Activated naive CD8-positive, alpha-beta T cell treated with anti-CD3 and anti-CD28 coated beads, Interleukin-2, amount 50 U/mL, for 24 hours (primary cell): Measurements from ENCODE around the gene DPF3.
A peak's percentile ranks its signal among the peaks of the same experiment; 100 is the strongest.

Experiments used
- ATAC-seq: fragments of 150-1000 bp; cut with Tn5 transposase; one replicate; pipeline ENCODE4 v1.10.0; 2021
- DNase-seq: peaks from one replicate; pipeline ENCODE4 v3.0.0; 2021
- H3K27ac Mint-ChIP-seq: one replicate; pipeline ENCODE4 v1.8.0; 2021; ENCODE audit warnings: mild to moderate bottlenecking, mixed read lengths
- H3K27me3 Mint-ChIP-seq: one replicate; pipeline ENCODE4 v1.8.0; 2021; ENCODE audit warnings: mixed read lengths
- H3K36me3 Mint-ChIP-seq: one replicate; pipeline ENCODE4 v1.8.0; 2021; ENCODE audit warnings: low read depth, mixed read lengths
- H3K4me1 Mint-ChIP-seq: one replicate; pipeline ENCODE4 v1.8.0; 2021; ENCODE audit warnings: mixed read lengths
- H3K4me3 Mint-ChIP-seq: one replicate; pipeline ENCODE4 v1.8.0; 2021; ENCODE audit warnings: mild to moderate bottlenecking, moderate library complexity, mixed read lengths
- H3K9me3 Mint-ChIP-seq: one replicate; pipeline ENCODE4 v1.8.0; 2021; ENCODE audit warnings: mixed read lengths

Gene DPF3

GRCh38 chr14:72917094-72917802, 23.3 kb upstream of the DPF3 start:
- H3K9me3 Mint-ChIP-seq, result no peaks in the 10 kb centered on the region
- H3K4me1 Mint-ChIP-seq, result no peaks in the 10 kb centered on the region
- ATAC-seq (no peak), DNase-seq (no peak)
- H3K27me3 Mint-ChIP-seq, result peaks cover 34% of the 10 kb centered on the region
- no peaks in the 10 kb centered on the region for H3K36me3 Mint-ChIP-seq
- H3K4me3 Mint-ChIP-seq, result no peak overlapping the region
- no peak overlapping the region for H3K27ac Mint-ChIP-seq

- H3K4me1 Mint-ChIP-seq, result no peaks in the 10 kb centered on the region
- DNase-seq (no peak), ATAC-seq (no peak)
- peaks cover 36% of the 10 kb centered on the region for H3K27me3 Mint-ChIP-seq
- no peak overlapping the region for H3K27ac Mint-ChIP-seq
- H3K4me3 Mint-ChIP-seq, result no peak overlapping the region
- no peaks in the 10 kb centered on the region for H3K9me3 Mint-ChIP-seq
- H3K36me3 Mint-ChIP-seq, result no peaks in the 10 kb centered on the region
These were observed 22.3 kb upstream of the DPF3 start for GRCh38 chr14:72916174-72916573.

DNA sequence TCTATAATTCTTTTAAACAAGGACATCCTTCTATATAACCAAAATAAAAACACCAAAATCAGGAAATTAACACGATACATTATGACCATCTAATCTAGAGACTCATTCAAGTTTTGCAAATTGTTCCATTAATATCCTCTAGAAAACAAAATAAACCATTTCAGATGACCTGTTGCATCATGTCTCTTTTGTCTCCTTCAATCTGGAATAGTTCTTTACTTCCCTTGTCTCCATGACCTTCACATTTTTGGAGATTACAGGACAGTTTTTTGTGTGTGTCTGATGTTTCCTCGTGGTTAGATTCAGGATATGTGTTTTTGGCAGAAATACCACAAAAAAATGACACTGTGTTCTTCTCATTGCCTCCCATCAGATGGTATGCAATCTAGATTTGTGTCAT, 19.9 kb upstream of the DPF3 start:
- no peak overlapping the region for H3K27ac Mint-ChIP-seq
- H3K4me1 Mint-ChIP-seq, result peaks cover 3% of the 10 kb centered on the region
- H3K4me3 Mint-ChIP-seq, result no peak overlapping the region
- no peak for ATAC-seq
- DNase-seq, result no peak
- H3K27me3 Mint-ChIP-seq, result peaks cover 21% of the 10 kb centered on the region
- H3K36me3 Mint-ChIP-seq, result no peaks in the 10 kb centered on the region
- H3K9me3 Mint-ChIP-seq, result no peaks in the 10 kb centered on the region

DNA sequence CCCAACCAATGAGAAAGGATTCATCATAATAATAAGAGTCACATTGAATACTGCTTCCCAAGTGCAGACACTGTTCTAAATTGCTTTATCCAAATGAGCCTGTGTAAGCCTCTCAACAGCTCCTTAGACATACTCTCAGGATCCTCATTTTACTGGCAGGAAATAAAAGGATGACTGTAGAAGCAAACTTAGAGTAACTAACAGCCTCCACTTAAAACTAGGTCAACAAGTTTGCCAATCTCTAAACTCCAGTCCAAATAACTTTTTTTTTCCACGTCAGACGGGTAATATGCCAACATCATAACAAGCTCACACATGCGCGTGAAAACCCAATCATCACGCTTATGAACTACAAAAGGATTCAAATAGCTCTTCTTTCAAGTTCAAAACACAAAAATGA, 15.3 kb upstream of the DPF3 start:
- Mint-ChIP-seq H3K27ac (no peak overlapping the region), H3K9me3 (no peaks in the 10 kb centered on the region), H3K4me3 (no peak overlapping the region), H3K36me3 (no peaks in the 10 kb centered on the region), H3K4me1 (peaks cover 8% of the 10 kb centered on the region), H3K27me3 (peaks cover 17% of the 10 kb centered on the region)
- ATAC-seq, result no peak
- no peak for DNase-seq

GRCh38 chr14:72907886-72908285, 14.0 kb upstream of the DPF3 start:
- no peaks in the 10 kb centered on the region for H3K36me3 Mint-ChIP-seq
- H3K27me3 Mint-ChIP-seq, result peaks cover 9% of the 10 kb centered on the region
- ATAC-seq (peak; percentile 80), DNase-seq (no peak)
- no peak overlapping the region for H3K4me3 Mint-ChIP-seq
- H3K27ac Mint-ChIP-seq, result no peak overlapping the region
- peaks cover 8% of the 10 kb centered on the region for H3K4me1 Mint-ChIP-seq
- no peaks in the 10 kb centered on the region for H3K9me3 Mint-ChIP-seq

GRCh38 chr14:72906879-72907278, 13.0 kb upstream of the DPF3 start:
- Mint-ChIP-seq H3K36me3 (no peaks in the 10 kb centered on the region), H3K27me3 (peaks cover 9% of the 10 kb centered on the region), H3K4me3 (no peak overlapping the region), H3K27ac (no peak overlapping the region), H3K4me1 (peaks cover 8% of the 10 kb centered on the region), H3K9me3 (no peaks in the 10 kb centered on the region)
- ATAC-seq (no peak), DNase-seq (no peak)

GRCh38 chr14:72906316-72906715, 12.4 kb upstream of the DPF3 start:
- peaks cover 8% of the 10 kb centered on the region for H3K4me1 Mint-ChIP-seq
- peaks cover 8% of the 10 kb centered on the region for H3K27me3 Mint-ChIP-seq
- DNase-seq (no peak), ATAC-seq (no peak)
- H3K27ac Mint-ChIP-seq, result no peak overlapping the region
- no peaks in the 10 kb centered on the region for H3K9me3 Mint-ChIP-seq
- H3K4me3 Mint-ChIP-seq, result no peak overlapping the region
- no peaks in the 10 kb centered on the region for H3K36me3 Mint-ChIP-seq

DNA sequence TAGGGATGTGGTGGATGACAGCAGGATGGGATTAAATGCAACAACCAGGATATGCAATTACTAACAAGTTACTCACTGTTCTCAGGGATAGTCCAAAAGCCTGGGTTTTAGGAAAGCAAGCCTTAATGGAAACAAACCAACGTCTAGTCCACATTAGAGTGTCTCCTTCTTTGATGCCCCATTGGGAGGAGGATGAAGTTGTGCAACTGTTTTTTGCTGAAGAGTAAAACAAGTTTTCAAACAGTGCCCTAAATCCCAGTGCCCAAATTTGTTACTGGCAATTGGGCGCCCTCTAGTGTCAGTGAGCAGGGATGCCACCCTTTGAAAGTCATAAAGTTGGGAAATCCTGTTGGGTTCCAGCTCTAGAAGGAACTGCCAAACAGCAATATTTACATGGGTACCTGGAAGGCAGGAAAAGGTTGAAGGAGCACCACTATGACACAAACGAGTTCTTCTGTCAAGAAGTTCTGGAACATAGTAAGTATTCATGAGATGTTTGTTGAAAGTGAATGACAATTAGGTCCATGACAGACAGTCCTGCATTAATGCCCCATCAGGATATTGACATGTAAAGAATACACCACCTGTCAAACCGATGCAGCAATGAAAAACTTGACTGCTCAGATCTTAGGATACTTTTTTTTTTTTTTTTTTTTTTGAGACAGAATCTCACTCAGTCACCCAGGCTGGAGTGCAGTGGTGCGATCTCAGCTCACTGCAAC, 11.1 kb upstream of the DPF3 start:
- H3K4me1 Mint-ChIP-seq, result peaks cover 8% of the 10 kb centered on the region

DNA sequence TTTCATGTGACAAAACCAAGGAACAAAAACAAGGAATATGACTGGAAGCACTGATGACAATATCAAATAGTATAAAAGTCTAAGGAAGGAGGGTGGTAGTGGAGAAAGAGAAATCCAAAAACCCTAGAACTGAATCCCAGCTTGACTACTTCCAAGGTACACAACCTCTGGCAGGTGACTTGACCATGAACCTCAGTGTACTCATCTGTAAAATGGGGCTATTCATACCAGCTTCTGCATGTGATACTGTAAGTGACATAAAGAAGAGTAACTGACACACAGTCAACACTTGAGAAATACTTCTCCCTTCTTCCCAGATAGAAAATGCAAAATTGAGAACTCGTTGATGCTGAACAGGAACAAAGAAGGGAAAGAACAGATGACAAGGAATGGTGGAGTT, 10.3 kb upstream of the DPF3 start:
- no peak overlapping the region for H3K4me3 Mint-ChIP-seq
- no peak overlapping the region for H3K27ac Mint-ChIP-seq
- DNase-seq (no peak), ATAC-seq (no peak)
- peaks cover 11% of the 10 kb centered on the region for H3K27me3 Mint-ChIP-seq
- H3K4me1 Mint-ChIP-seq, result peaks cover 6% of the 10 kb centered on the region
- H3K36me3 Mint-ChIP-seq, result no peaks in the 10 kb centered on the region
- H3K9me3 Mint-ChIP-seq, result no peaks in the 10 kb centered on the region

More for the DNA sequence above, 11.1 kb upstream of the DPF3 start:
- H3K27me3 Mint-ChIP-seq, result peaks cover 11% of the 10 kb centered on the region
- H3K9me3 Mint-ChIP-seq, result no peaks in the 10 kb centered on the region
- no peaks in the 10 kb centered on the region for H3K36me3 Mint-ChIP-seq
- H3K4me3 Mint-ChIP-seq, result no peak overlapping the region
- ATAC-seq, result peak; percentile 22
- H3K27ac Mint-ChIP-seq, result no peak overlapping the region
- peak; percentile 52 for DNase-seq

DNA sequence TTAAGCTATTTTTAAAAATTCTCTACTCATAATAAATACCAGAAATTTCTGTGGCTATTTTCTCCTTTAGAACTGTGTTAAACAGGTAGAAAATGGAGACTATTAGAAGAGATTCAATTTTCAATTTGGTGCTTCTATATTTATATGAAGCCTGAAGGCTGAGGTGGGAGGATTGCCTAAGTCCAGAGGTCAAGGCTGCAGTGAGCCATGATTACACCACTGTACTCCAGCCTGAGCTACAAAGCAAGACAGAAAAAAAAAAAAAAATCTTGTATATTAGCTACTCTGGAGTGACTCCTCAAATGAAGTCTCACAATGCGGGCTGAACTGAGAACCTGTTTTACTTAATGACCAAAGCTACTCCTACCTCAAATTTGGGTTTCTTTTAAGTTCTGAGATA, 9.8 kb upstream of the DPF3 start:
- DNase-seq (no peak), ATAC-seq (no peak)
- peaks cover 11% of the 10 kb centered on the region for H3K27me3 Mint-ChIP-seq
- H3K4me3 Mint-ChIP-seq, result no peak overlapping the region
- peaks cover 5% of the 10 kb centered on the region for H3K4me1 Mint-ChIP-seq
- H3K9me3 Mint-ChIP-seq, result no peaks in the 10 kb centered on the region
- no peak overlapping the region for H3K27ac Mint-ChIP-seq
- no peaks in the 10 kb centered on the region for H3K36me3 Mint-ChIP-seq

DNA sequence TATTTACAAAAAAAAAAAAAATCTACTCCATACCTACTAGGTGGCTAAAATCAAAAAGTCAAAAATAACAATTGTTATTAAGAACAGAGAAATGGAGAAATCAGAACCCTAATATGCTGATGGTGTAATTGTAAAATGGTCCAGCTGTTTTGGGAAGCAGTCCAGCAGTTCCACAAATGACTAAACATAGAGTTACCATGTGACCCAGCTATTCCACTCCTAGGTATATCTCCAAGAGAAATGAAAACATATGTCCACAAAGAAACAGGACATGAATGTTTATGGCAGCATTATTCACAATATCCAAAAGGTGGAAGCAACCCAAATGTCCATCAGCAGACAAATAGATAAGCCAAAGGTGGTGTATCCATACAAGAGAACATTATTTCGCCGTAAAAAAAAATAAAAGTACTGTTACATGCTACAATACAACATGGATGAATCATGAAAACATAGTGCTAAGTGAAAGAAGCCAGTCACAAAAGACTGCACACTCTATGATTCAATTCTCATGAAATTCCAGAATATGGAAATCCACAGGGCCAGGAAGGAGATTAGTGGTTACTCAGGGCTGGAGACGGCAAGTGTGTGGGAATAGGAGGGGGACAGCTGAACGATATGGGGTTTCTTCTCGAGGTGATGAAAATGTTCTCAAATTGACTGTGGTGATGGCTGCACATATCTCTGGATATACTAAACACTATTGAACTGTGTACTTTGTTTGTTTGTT, 9.1 kb upstream of the DPF3 start:
- H3K36me3 Mint-ChIP-seq, result no peaks in the 10 kb centered on the region
- no peaks in the 10 kb centered on the region for H3K9me3 Mint-ChIP-seq
- H3K4me3 Mint-ChIP-seq, result no peak overlapping the region
- H3K4me1 Mint-ChIP-seq, result peaks cover 3% of the 10 kb centered on the region
- H3K27me3 Mint-ChIP-seq, result peaks cover 11% of the 10 kb centered on the region
- ATAC-seq (no peak), DNase-seq (no peak)
- no peak overlapping the region for H3K27ac Mint-ChIP-seq

DNA sequence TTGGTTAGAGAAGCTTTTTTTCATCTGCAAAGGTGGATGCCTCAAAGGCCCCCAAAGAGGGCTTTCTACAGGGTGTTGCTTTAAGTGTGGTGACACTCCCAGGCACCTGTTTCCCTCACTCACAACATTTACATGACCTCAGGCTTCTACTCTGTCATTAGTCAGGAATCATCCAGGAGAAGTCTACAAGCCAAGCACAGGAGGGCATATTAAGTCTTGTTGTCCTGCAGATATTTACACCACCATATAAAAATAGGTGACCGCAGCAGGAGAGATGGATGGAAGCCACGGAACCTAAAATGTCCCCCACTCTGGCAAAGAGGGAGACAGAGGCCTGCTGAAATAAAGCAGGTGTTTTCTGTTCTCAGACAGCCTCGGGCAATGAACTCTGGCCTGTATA, 7.5 kb upstream of the DPF3 start:
- Mint-ChIP-seq H3K4me3 (no peak overlapping the region), H3K4me1 (peaks cover 2% of the 10 kb centered on the region), H3K27ac (no peak overlapping the region), H3K36me3 (no peaks in the 10 kb centered on the region), H3K27me3 (peaks cover 20% of the 10 kb centered on the region), H3K9me3 (no peaks in the 10 kb centered on the region)
- no peak for DNase-seq
- ATAC-seq, result no peak

GRCh38 chr14:72898448-72898847, 4.5 kb upstream of the DPF3 start:
- ATAC-seq (no peak), DNase-seq (no peak)
- no peaks in the 10 kb centered on the region for H3K9me3 Mint-ChIP-seq
- no peak overlapping the region for H3K27ac Mint-ChIP-seq
- peaks cover 16% of the 10 kb centered on the region for H3K4me1 Mint-ChIP-seq
- no peak overlapping the region for H3K4me3 Mint-ChIP-seq
- H3K36me3 Mint-ChIP-seq, result no peaks in the 10 kb centered on the region
- peaks cover 42% of the 10 kb centered on the region for H3K27me3 Mint-ChIP-seq

DNA sequence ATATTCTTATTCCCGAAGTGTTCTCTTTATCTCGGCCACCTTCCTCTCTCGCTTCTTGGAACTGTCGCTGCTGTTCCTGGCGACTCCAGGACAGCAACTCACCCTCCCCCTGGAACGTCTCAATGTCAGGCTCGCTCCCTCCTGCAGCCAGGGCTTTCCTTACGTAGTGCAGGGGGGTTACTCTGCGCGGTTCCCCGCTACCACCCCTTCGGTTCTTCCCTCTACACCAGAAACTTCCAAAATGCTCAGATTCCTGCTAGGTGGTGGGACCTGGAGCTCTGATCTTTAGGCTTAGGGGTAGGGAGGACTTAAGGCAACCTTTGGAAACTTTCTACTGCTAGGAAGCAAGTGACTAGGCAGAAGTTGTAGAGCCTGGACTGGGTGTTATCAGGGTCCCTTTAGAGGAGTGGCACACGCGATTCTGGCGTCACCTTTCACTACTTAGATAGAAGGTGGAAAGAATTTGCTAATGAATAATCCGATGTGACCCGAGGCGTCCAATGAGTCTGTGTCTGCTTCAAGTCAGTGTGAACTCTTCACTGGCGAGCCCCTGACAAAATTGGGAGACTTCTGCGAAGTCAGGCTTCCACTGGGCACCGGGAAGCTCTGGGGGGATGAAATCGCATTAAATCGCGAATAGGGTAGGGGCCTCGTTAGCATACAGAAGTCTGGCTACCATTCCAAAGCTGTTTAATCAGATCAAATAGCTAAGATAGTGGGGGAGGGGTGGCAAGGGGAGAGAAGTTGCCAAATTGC, 900 bp upstream of the DPF3 start:
- H3K4me3 Mint-ChIP-seq, result peak overlapping the region; percentile 83
- DNase-seq, result peak; percentile 9
- H3K27ac Mint-ChIP-seq, result peak overlapping the region; percentile 61
- no peaks in the 10 kb centered on the region for H3K9me3 Mint-ChIP-seq
- peaks cover 24% of the 10 kb centered on the region for H3K4me1 Mint-ChIP-seq
- ATAC-seq, result no peak
- H3K27me3 Mint-ChIP-seq, result peaks cover 61% of the 10 kb centered on the region
- H3K36me3 Mint-ChIP-seq, result no peaks in the 10 kb centered on the region
